Measurements from ENCODE around the gene MAP2K5.

Gene MAP2K5

DNA sequence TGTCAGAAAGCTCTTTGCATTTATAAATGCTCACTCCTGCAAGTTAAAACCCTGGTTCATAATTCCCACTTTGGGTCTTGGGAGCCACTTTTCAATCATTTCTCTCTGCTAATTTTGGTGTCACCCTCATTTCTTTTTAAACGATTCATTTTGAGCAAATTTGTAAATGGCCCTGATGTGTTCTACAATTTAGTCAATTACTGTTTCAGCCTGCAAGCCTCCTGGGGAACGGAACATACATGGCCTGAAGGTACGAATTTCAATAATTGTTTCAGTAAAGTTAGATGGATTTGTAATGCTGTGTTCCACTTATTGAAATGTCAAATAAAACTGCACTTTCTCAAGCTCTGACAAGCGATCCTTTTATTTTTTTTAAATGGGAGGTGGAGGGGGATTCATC is 43.2 kb downstream of the MAP2K5 start:
- TF ChIP-seq ZFX (IDR thresholded peaks at IDR 0.05) = no peak
- TF ChIP-seq, protein P1, sequence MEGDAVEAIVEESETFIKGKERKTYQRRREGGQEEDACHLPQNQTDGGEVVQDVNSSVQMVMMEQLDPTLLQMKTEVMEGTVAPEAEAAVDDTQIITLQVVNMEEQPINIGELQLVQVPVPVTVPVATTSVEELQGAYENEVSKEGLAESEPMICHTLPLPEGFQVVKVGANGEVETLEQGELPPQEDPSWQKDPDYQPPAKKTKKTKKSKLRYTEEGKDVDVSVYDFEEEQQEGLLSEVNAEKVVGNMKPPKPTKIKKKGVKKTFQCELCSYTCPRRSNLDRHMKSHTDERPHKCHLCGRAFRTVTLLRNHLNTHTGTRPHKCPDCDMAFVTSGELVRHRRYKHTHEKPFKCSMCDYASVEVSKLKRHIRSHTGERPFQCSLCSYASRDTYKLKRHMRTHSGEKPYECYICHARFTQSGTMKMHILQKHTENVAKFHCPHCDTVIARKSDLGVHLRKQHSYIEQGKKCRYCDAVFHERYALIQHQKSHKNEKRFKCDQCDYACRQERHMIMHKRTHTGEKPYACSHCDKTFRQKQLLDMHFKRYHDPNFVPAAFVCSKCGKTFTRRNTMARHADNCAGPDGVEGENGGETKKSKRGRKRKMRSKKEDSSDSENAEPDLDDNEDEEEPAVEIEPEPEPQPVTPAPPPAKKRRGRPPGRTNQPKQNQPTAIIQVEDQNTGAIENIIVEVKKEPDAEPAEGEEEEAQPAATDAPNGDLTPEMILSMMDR (conservative IDR thresholded peaks at IDR 0.05) = no peak
- H3K27ac ChIP-seq = no peak overlapping the region

DNA sequence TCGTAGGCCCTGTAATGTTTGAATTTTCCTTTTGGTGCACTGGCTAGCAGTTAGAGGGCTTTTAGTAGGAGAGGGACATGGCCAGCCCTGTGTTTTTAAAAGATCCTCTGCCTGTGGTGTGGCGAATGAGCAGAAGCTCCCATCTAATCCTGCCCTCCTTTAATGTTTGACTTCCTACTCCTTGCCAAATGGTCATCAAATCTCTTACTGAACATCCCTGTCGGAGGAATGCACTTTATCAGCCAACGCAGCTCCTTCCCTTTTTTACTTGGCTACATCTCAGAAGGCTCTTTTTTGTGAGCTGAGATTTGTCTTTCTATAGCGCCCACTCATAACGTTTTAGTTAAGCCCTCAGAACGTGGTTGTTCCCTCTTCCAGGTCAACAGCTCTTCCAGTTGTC is 44.8 kb downstream of the MAP2K5 start:
- no peak overlapping the region for H3K27ac ChIP-seq
- no peak for TF ChIP-seq ZFX (IDR thresholded peaks at IDR 0.05)
- TF ChIP-seq, protein P1 (conservative IDR thresholded peaks at IDR 0.05) = no peak

DNA sequence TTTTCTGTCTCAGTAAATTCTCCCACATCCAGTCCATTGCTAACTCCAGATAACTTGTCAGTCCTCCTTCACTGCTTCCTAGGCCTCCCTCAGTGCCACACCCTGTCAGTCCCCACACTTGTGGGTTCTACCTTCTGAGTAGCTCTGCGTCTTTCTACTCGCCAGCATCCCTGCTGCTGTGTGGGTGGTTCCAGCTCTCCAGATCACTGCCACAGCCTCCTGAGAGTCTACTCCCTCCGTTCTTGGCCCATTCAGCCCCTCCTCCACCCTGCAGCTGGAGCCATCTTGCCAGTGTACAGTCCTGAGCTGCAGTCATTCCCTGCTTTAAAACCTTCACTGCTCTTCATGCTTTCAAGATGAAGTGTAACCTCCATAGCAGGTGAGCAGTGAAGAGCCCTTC is 45.3 kb downstream of the MAP2K5 start:
- TF ChIP-seq ZFX (IDR thresholded peaks at IDR 0.05) = no peak
- TF ChIP-seq, protein P1 (conservative IDR thresholded peaks at IDR 0.05) = no peak
- no peak overlapping the region for H3K27ac ChIP-seq

DNA sequence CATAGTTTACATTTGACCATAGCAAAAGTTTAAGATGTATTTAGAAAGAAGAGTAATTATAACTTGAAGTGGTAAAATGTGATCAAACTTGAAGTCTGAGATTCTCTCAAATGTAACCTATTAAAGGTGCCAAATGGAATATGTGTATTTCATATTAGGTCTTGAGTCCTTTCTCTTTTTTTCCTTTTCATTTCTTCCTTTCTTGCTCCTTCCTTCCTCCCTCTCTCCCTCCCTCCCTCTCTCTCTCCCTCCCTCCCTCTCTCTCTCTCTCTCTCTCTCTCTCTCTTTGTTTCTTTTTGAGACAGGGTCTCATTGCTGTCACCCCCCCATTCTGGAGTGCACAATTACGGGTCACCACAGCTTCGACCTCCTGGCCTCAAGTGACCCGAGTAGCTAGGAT is 47.7 kb downstream of the MAP2K5 start:
- TF ChIP-seq ZFX (IDR thresholded peaks at IDR 0.05) = no peak
- TF ChIP-seq, protein P1 (conservative IDR thresholded peaks at IDR 0.05) = no peak
- no peak overlapping the region for H3K27ac ChIP-seq

DNA sequence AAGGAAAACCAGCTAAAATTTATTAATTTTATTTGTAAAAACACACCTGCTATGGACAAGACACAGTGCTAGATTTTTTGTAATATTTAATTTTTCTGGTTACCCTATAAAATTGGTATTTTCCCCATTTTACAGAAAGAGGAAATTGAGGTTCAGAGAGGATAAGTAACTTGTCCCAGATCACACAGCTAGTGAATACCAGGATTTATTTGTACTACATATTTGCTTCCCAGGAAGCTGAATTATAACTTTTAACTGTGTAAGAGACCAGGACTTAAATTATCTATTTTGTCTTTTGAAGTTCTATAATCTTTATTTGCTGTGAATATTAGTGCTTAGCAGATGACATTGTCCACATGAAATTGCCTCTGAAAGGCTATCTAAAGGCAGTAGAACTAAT is 49.7 kb downstream of the MAP2K5 start:
- TF ChIP-seq, protein P1 (conservative IDR thresholded peaks at IDR 0.05) = no peak
- TF ChIP-seq ZFX (IDR thresholded peaks at IDR 0.05) = no peak
- H3K27ac ChIP-seq = no peak overlapping the region

DNA sequence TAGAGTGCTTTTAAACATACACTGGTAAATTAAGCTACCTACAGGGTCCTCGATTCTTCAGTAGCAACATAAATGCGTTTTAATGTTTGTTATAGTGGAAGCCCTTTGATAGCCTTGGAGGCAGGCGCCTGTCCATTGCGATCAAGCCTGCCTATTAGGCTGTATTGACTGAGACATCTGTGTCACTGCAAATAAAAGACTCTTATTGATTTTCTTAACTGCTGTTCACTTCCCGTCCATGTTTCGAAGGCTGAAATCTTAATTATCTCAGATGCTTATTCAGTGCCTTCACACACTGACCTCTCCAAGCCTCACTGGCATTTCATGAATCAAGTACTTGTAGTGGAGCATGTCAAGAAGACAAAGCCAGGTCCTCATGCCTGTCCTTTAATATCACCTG is 51.1 kb downstream of the MAP2K5 start:
- no peak overlapping the region for H3K27ac ChIP-seq
- TF ChIP-seq ZFX (IDR thresholded peaks at IDR 0.05) = no peak
- TF ChIP-seq, protein P1 (conservative IDR thresholded peaks at IDR 0.05) = no peak

DNA sequence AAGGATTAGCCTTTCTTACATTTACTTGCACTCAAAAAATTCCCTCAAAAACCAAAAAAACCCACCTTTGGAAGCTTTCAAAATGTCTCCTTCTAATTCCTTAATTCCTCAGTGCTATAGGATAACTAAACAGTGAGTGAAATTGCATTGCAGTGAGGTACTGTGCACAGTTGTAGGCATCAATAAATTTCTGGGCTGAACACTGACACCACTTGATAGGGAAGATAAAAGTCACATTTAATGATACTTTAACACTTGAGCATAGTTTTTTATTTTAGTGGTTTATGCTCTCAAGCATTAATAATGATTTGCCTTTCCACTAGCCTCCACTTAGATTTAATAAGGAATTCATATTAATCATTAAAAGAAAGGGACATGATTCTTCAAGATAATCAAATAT is 52.3 kb downstream of the MAP2K5 start:
- no peak overlapping the region for H3K27ac ChIP-seq
- TF ChIP-seq, protein P1 (conservative IDR thresholded peaks at IDR 0.05) = no peak
